ENCODE results near the gene PIM1.
"Not testable (repeated sequence)": the region's sequence is repeated elsewhere in the genome, so short reads cannot be mapped to it uniquely, and the experiment has no call there.

The PIM1 gene

DNA sequence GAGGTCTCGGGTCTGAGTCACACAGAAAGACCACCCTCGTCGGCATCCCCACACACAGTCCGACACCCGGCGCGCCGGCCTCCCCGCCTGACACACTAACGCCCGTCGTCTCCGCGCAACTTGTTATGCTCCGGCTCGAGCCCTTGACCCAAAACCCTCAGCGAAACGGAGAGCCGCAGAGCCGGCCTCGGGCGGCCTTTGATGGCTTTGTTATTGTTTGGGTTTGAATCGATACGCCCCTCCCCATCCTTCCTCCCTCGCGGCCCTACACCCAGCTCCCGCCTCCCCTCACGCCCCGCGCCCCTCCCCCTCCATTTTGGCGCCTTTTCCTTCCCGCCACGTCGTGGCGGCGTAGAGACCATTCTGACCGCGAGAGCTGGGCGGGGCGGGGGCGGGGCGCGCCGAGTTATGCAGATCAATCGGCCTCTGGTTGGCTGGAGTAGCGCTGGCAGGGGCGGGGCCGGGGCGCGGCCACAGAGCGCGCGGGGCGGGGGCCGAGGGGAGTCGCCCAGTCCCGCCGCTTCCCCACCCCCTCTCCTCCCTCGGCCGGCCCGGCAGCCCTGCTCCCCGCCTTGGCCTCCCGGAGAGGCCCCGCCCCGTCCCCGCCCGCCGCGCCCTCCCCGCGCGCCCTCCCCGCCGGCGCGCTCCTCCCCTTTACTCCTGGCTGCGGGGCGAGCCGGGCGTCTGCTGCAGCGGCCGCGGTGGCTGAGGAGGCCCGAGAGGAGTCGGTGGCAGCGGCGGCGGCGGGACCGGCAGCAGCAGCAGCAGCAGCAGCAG, at the start of gene PIM1:
TSS of gene PIM1 (plus strand) at position 657 of the 777 bp plus-strand sequence. CDS start 424 bp downstream, outside the sequence.
- peak; percentile 97 for DNase-seq (ENCODE audit: low read depth)

DNA sequence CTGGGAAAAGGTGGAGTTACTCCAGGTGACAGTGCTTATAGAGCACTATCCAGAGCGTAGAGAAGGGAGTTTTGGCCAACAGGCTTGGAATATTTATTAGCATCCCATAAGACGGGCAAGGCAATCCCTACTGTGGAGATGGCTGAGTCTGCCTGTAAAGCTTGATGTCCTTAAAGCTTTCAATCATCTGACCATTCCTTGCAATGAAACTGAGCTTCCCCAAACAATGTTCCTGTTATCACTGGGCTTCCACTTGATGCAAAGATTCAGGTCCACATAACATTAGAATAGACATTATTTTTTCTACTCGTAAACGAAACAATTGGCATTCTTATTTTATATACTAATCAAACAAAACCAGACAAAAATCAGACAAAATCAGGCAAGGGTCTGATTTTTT, 48.4 kb upstream of the PIM1 start:
- no peak for DNase-seq (ENCODE audit: low read depth)

DNA sequence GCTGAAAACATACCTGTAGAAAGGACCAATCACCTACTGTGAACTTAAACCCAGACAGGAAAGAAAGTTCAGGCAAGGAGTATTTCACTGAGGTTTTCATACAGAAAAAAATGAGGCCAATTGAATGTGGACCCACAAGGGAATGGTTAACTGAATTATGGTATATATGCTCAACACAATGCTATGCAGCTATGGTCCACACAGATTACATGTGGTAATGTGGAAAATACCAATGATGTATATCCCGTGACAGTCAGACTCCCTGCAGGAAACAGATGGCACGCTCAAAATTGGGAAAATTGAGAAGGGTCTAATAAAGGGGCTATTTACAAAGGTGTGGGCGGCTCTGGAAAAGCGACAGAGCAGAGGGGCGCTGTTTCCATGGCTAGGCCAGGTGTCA, 47.1 kb upstream of the PIM1 start:
- peak; percentile 35 for DNase-seq (ENCODE audit: low read depth)

DNA sequence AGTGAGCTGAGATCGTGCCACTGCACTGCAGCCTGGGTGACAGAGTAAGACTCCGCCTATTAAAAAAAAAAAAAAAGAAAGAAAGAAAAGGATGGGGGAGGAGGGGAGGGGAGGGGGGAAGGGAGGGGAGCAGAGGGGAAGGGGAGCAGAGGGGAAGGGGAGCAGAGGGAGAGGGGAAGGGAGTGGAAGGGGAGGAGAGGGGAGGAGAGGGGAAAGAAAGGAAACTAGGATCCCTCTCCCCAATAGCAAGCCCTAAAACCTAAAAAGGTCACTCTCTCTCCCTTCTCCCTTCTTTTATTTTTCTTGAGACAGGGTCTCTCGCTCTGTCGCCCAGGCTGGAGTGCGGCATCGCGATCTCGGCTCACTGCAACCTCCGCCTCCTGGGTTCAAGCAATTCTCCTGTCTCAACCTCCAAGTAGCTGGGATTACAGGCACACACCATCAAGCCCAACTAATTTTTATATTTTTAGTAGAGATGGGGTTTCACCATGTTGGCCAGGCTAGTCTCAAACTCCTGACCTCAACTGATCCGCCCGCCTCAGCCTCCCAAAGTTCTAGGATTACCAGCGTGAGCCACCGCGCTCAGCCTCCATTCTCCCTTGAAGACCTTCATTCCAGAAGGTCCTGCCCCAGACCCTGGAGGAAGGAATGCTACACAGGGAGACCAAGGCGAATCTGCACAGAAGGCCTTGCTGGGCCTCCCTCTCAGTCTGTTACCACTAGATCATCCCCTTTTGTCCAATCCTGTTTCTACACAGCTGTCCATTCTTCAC, 45.8 kb upstream of the PIM1 start:
- no peak for DNase-seq (ENCODE audit: low read depth)

DNA sequence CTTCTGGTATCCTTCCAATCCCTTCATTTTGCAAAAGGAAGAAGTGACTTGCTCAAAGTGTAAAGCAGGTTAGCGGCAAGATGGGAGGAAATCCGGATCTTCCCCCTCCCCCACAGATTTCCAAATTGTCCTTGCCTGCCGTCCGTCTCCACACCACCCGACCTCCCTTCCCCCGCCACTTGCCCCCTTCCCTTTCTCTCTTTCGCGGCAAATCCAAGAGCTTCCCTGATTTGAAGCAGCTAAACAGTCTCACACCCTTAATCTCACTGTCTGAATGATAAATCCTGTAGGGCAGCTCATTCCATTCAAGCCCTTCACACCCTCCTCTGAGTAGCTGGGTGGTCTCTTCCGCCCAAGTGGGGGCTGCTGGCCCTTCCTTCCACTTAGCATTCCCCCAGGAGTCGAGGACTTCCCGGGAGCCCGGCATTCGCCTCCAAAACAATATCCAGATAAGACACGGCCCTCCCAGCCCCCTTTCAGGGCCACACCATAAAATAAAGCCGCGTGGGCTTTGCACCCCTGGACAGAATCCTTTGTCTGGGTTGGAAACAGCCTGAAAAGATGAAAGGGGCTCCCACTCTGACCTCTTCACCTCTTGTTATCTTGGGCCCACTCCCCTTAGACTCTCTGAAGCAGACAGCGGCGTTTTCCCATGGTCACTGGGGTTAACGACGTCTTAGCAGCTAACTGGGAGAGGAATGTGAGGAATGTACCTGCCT, 44.0 kb upstream of the PIM1 start:
- no peak for DNase-seq (ENCODE audit: low read depth)

DNA sequence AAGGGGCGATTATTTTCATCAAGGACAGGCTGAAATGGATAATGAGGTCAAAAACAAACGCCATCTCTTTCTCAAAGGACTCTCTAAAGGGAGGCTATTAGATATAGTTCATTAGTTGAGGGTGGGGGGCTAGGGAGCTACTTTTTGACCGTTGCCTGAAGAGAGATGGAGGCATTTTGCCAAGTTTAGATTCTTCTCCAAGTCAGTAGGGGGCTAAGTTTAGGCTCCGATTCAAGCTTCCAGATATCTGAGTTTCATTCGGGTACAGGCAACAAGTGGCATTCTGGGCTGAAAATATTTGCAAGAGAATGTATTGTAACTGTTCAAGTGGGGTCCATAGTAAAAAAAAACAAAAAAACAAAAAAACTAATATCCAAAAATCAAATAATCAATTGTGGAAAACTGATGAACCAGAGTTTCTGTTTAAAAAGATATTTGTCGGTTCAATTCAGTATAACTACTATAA, 43.4 kb upstream of the PIM1 start:
- no peak for DNase-seq (ENCODE audit: low read depth)

DNA sequence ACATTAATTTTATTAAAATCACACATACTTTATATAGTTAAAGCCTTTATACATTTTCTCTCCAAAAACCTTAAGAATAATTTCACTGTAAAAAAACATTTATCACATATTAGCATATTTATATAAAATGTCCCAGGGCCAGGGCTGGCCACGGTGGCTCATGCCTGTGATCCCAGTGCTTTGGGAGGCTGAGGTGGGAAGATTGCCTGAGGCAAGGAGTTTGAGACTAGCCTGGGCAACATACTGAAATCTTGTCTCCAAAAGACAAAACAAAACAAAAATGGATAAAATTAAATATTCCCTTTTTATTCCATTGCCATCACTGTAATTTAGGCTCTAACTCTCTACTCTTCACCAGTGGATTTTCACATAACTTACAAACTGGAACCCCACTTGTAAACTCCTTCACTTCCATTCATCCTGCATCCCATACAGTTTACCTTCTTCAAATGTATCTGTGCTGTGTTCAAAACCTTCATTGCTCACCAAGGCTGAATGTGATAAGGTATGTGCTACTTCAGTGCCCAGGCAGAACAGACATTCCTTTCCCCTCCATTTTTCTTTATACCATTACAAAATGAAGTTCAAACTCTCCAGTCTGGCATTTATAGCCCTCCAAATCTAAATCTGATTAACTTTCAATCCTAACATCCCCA, 42.9 kb upstream of the PIM1 start:
- DNase-seq (ENCODE audit: low read depth), result no peak

DNA sequence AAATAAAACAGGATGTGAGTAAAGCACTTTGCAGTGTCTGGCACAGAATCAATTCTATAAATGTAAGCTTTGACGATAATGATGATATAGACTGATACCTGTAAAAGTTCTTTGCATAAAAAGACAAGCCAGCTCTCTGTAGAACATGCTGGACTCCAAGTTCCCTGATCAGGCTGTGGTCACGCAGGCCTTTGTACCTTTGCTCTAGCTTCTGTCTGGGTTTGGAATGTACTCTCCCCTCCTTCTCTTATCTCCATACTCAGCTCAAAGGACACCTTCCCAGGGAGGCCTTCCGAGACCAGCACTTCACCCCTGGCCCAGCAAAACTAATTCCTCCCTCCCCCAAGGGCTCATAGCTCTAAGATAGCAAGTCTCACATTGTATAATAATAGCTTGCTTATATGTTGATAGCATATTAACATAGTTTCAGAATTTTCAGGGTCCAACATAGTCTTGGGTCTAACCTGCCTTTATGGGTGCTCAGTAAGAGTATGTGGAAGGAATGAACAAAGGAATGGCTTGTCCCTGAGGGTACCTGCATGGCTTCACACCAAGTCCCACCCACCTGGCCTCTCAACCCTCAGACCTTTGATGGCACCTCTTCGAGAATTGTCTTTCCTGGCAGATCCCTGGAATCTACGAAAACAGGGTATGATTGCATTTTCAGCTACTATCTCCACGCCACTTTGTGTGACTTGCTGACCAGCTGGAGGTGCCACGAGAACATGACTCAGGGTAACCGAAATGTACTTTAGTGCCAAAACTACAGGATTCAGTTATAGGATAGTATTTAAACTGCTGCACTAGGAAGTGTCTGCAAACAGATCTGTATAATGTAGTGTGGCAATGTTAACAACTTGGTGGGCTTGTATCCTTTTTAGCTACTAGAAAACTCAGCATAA, 41.7 kb upstream of the PIM1 start:
- peak; percentile 59 for DNase-seq (ENCODE audit: low read depth)

DNA sequence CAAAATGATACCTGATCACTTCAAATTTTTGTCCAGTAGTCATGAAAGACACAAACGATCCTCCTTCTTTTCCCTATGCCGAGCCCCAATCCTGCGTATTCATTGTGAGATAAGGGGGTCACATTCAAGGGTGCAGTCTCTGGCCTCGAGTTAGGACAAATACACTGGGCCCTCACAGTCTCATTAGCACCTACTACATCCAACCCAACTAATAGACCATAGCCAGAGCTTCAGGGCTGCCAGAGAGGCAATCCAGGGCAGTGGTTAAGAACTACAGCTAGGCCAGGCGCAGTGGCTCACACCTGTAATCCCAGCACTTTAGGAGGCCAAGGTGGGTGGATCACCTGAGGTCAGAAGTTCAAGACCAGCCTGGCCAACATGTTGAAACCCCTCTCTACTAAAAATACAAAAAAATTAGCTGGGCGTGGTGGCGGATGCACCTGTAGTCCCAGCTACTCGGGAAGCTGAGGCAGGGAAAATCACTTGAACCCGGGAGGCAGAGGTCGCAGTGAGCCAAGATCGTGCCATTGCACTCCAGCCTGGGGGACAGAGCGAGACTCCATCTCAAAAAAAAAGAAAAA, 41.0 kb upstream of the PIM1 start:
- DNase-seq (ENCODE audit: low read depth), result not testable (repeated sequence)

DNA sequence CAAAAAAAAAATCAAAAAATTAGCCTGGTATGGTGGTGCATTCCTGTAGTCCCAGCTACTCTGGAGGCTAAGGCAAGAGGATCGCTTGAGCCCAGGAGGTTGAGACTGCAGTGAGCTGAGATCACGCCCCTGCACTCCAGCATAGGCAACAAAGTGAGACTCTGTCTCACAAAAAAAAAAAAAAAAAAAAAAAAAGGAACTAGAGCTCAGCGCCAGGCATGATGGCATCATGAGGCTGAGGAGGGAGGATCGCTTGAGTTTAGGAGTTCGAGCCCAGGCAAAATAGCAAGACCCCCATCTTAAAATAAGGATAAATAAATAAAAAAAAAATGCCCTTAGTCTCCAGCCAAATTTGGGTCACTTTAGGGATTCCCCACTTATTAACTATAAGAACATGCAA, 40.4 kb upstream of the PIM1 start:
- no peak for DNase-seq (ENCODE audit: low read depth)

DNA sequence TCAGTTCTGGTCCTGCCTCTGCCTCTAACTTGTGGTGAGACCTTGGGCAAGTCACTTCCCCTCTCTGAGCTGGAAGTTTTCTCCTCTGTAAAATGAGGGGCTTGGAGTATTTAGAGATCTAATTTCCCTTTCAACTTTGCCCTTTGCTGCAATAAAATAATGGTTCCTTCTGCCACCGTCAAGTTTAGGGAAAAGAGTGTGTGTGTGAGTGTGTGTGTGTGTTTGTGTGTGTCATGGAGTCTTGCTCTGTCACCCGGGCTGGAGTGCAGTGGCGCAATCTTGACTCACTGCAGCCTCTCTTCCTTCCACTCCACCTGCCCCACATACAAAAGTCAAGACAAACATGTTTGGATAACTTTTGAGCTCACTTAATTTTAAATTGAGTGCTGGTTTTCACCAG, 39.2 kb upstream of the PIM1 start:
- DNase-seq (ENCODE audit: low read depth), result peak; percentile 55

DNA sequence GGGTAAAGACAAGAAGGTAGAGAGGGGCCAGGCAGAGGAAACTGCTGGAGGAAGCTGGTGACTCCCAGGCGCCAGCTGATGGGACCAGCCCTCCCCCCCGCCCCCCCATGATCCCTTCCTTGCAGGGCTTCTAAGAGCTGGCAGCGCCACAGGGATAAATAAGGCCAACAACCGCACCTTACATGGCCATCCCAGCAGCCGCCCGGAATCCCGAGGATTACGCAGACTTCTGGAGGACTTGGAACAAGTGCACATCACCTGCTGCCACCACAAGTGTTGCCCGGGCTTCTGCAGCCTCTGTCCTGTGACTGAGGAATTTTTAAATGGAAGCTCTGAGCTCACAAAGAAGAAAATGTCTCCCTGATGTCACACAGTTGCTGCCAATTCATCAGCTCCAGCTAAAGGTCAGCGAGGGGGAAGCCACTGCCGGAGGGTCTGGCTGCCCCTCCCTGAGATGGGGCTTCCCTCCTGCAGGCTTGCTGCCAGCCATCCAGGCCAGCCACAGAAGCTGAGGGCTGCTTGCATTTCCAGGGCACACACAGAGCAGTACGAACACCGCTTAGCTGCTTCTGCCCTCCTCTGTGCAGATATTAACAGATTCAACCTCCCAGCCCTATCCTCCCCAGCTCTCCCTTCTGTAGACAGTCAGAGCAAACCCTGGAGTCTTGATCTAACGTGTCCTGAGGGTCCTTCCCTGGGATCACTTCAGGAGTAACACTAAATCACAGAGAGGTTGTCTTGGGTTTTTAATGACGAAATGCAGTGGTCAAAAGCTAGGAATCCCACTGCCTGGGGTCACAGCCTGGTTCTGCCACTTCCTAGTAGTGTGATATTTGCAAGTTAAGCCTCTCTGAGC, 38.6 kb upstream of the PIM1 start:
- DNase-seq (ENCODE audit: low read depth), result no peak

DNA sequence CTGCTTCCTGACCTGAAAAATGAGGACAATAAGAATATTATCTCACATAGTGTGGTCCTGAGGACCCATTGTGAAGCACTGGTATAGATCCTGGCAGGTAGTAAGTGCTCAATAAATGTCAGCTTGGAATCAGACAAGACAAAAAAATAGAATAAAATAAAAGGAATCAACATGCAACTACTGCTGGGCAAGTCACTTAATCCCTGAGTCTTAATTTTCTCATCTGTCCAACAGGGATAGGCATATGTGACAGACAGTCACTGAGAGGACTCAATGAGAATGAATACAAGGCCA, 38.0 kb upstream of the PIM1 start:
- DNase-seq (ENCODE audit: low read depth), result no peak

DNA sequence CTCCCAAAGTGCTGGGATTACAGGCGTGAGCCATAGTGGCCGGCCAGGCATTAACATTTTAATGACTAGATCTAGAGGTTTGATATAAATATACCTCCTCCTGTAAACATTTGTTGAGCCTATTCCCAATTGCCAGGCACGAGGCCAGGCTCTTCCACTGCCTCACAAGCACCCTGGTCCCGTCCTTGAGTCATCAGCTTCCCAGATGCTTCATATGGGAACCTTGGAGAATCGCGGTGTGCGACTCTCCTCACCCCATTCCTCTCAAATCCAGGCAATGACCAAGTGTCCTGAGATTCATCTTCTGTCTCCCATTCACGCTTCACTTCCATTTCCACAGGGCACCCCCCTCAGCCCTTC, 35.9 kb upstream of the PIM1 start:
- DNase-seq (ENCODE audit: low read depth), result peak; percentile 95

DNA sequence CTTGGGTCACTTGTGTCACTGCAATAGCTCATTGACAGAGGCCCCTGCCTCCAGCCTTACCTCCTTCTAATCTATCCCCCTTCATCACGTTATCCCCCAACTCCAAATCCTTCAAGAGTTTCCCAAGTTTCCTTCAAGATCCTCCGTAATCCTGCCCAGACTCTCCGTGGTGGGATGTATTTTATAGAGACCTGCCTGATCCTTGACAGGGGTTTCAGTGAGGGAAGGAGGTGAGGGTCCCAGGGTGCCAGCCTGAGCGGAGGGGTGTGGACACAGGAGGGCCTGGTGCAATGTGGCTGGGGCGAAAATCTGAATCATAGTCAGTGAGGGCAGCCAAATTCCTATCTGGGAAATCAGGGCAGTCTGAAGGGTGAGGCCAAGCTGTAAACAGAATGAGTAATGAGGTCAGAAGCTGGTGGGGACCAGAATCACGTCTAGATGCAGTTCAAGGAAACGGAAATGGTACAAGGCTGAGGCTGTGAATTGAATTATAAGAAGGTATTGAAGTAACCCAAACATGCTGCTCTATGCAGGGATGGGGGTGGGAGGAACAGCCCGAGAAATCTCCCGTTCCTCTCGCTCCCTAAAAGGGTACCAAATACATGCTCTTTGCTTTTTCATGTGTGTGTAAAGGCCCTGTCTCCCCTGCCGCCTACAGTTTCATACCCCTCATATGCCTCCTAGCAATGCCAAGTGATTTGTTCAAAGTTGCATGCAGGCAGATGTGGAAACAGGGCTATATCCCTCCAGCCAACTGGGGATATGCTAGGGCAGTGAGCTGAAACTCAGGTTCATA, 35.4 kb upstream of the PIM1 start:
- DNase-seq (ENCODE audit: low read depth), result peak; percentile 98

DNA sequence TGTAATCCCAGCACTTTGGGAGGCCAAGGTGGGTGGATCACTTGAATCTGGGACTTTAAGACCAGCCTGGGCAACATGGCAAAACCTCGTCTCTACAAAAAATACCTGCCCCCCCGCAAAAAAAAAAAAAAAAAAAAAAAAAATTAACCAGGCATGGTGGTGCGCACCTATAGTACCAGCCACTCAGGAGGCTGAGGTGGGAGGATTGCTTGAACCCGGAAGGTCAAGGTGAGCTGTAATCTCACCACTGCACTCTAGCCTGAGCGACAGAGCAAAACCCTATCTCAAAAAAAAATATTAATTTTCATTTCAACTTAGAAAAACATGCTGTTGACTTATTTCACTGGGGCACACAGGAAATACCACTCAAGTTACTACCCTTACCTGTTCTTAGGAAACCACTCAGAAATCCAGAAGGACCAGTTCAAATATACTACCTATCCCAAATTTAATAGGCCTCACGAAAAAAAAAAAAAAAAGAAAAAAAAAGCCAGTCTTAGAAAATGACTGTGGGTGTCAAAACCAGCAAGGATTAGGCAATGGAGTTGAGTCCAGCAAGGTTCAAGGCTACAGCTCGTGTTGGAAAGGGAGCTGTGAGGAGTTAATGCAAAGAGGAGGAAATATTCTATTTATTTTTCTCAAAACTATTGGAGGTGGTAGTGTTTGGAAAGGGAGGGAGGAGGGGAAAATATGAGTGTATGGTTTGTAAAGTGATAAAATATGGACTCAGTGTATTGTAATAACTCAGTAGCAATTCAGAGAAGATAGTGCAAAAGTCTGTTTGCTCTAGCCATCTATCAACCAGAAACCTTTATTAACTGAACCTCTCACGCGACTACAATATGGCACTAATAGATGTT, 33.9 kb upstream of the PIM1 start:
- no peak for DNase-seq (ENCODE audit: low read depth)

DNA sequence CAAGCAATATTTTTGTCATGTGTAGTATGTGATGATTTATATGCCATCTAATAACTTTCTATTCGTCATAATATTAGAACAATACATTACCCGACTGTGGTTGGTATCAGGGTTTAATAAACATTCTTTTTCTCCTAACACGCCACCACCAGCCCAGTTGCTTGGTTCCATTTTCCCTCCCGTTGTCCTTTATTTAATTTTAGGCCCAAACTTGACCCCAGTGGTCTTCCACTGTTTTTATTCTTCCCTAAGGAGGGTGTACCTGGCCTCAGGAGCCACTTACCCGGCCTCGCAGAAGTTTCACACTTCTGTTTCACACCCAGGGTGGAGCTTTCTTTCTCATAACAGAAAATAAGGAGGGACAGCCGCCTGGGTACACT, 33.1 kb upstream of the PIM1 start:
- DNase-seq (ENCODE audit: low read depth), result no peak

All from ELR (cell line).